K562 (cell line): Measurements from ENCODE around the gene SAP25. TPM values are rescaled to one million over a fixed set of nuclear protein-coding genes. Genes with fewer than 3 reads are reported as not detected.

Experiments
- ARHGAP35 ChIP-seq: fragments of 450-650 bp; IDR thresholded peaks from 2 replicates; pipeline ENCODE4 v1.6.1; 2018; ENCODE audit not compliant: partially characterized antibody
- ASH1L ChIP-seq: fragments of 450-650 bp; IDR thresholded peaks from 2 replicates; pipeline ENCODE4 v1.6.1; 2018; ENCODE audit warnings: borderline replicate concordance, mild to moderate bottlenecking, low read depth; ENCODE audit not compliant: partially characterized antibody
- CREM ChIP-seq: IDR thresholded peaks from 2 replicates; pipeline ENCODE4 v1.6.1; 2014; ENCODE audit warnings: antibody characterized with exemption, low read depth
- FOXJ2 ChIP-seq: fragments of 200-800 bp; sonication (Bioruptor generic); IDR thresholded peaks from 2 replicates; pipeline ENCODE4 v1.6.1; 2016; ENCODE audit warnings: missing genetic modification characterization, missing compliant biosample characterization
- LARP7 ChIP-seq: fragments of 450-650 bp; IDR thresholded peaks from 2 replicates; pipeline ENCODE4 v1.6.1; 2016
- LCOR ChIP-seq: sonication (generic); formaldehyde crosslinking; IDR thresholded peaks from 2 replicates; pipeline ENCODE4 v1.8.0; 2022; ENCODE audit warnings: mild to moderate bottlenecking, missing genetic modification reagents
- NR2F6 ChIP-seq: fragments of 450-650 bp; formaldehyde crosslinking; IDR thresholded peaks from 2 replicates; pipeline ENCODE4 v1.4.0; 2020; ENCODE audit warnings: mild to moderate bottlenecking
- POLR2AphosphoS5 ChIP-seq: IDR thresholded peaks from 2 replicates; pipeline ENCODE4 v1.6.1; 2011; ENCODE audit warnings: mild to moderate bottlenecking, low read depth, low read length, moderate library complexity; ENCODE audit not compliant: control insufficient read depth, insufficient read depth
- RB1 ChIP-seq: fragments of 450-650 bp; IDR thresholded peaks from 2 replicates; pipeline ENCODE4 v1.6.1; 2017; ENCODE audit warnings: low read depth, mild to moderate bottlenecking
- SAFB2 ChIP-seq: fragments of 200-400 bp; formaldehyde crosslinking; IDR thresholded peaks from 2 replicates; pipeline ENCODE4 v1.6.1; 2018; ENCODE audit warnings: borderline replicate concordance, low read length, low read depth, moderate library complexity; ENCODE audit not compliant: severe bottlenecking
- TAF1 ChIP-seq: IDR thresholded peaks from 2 replicates; pipeline ENCODE4 v1.6.1; 2011; ENCODE audit warnings: mild to moderate bottlenecking, low read length, moderate library complexity; ENCODE audit not compliant: insufficient read depth, control insufficient read depth, severe bottlenecking; ENCODE audit errors: extremely low read depth
- TAF9B ChIP-seq: fragments of 450-650 bp; IDR thresholded peaks from 2 replicates; pipeline ENCODE4 v1.6.1; 2018; ENCODE audit warnings: mild to moderate bottlenecking; ENCODE audit not compliant: partially characterized antibody
- TOE1 ChIP-seq, 2 experiments: fragments of 450-650 bp in 1 of 2; sonication (generic) in 1 of 2; formaldehyde crosslinking in 1 of 2; IDR thresholded peaks; 2 replicates each; pipeline versions ENCODE4 v1.7.1 to v1.8.0; 2016 to 2022; ENCODE audit warnings: borderline replicate concordance in 2 of 2, mild to moderate bottlenecking in 2 of 2, antibody characterized with exemption in 1 of 2, inconsistent platforms in 1 of 2, low read depth in 1 of 2, missing genetic modification reagents in 1 of 2, moderate library complexity in 1 of 2
- ZNF184 ChIP-seq: sonication (generic); formaldehyde crosslinking; IDR thresholded peaks from 2 replicates; pipeline ENCODE4 v1.5.0; 2020; ENCODE audit warnings: missing genetic modification reagents
- ZNF224 ChIP-seq: sonication (generic); formaldehyde crosslinking; IDR thresholded peaks from 2 replicates; pipeline ENCODE4 v1.8.0; 2022; ENCODE audit warnings: mild to moderate bottlenecking, missing genetic modification reagents
- ZNF431 ChIP-seq: sonication (generic); formaldehyde crosslinking; IDR thresholded peaks from 2 replicates; pipeline ENCODE4 v1.8.0; 2022; ENCODE audit warnings: mild to moderate bottlenecking, missing genetic modification reagents
- polyA plus RNA-seq, 8 experiments: library from polyadenylated mRNA; depleted of rRNA in 4 of 8; stranded (reverse) in 5 of 8; unstranded in 3 of 8; fragments of >200 nt; fragmentation: Nextera tagmentation in 2 of 8; fragmentation: Illumina TruSeq in 1 of 8; extraction: Ambion mirVana in 2 of 8; extraction: Trizol in 1 of 8; gene quantifications; 2 replicates each; pipeline versions ENCODE4 v1.2.1 to v1.2.3, GENCODE V29; 2011 to 2014; ENCODE audit warnings: inconsistent platforms in 1 of 8, missing spikeins in 1 of 8
- total RNA-seq, 7 experiments: library from RNA; depleted of rRNA in 6 of 7; stranded (reverse); fragments of >200 nt in 6 of 7; fragmentation: Illumina TruSeq in 2 of 7; extraction: Trizol in 2 of 7; gene quantifications; 2 replicates each; pipeline versions ENCODE4 v1.2.1 to v1.2.3, GENCODE V29; 2011 to 2021; ENCODE audit warnings: low replicate concordance in 1 of 7
- TF ChIP-seq, protein P1 (sequence below), 2 experiments: IDR thresholded peaks in 1 of 2; conservative IDR thresholded peaks in 1 of 2; 2 replicates each; pipeline ENCODE4 v1.6.1; 2016; ENCODE audit warnings: low read depth in 2 of 2, mild to moderate bottlenecking in 1 of 2, missing compliant biosample characterization in 1 of 2, missing genetic modification characterization in 1 of 2, moderate library complexity in 1 of 2
- TF ChIP-seq, protein P2 (sequence below): sonication (generic); formaldehyde crosslinking; IDR thresholded peaks from 2 replicates; pipeline ENCODE4 v1.8.0; 2022; ENCODE audit warnings: missing genetic modification reagents, mild to moderate bottlenecking, borderline replicate concordance
- TF ChIP-seq, protein P3 (sequence below): fragments of 250-450 bp; sonication (Bioruptor Pico); IDR thresholded peaks from 2 replicates; pipeline ENCODE4 v1.8.0; 2022; ENCODE audit warnings: inconsistent platforms, mild to moderate bottlenecking, moderate library complexity, borderline replicate concordance
- TF ChIP-seq, protein P4 (sequence below): sonication (generic); IDR thresholded peaks from 2 replicates; pipeline ENCODE4 v1.6.1; 2016

The SAP25 gene
- total and polyA plus RNA-seq, 9 of the 15 experiments (the other 6 are each of a cell fraction or from before 2014, with no cell fraction given) = 0.13 to 5.3 (median 0.78) TPM; not detected in 1

DNA sequence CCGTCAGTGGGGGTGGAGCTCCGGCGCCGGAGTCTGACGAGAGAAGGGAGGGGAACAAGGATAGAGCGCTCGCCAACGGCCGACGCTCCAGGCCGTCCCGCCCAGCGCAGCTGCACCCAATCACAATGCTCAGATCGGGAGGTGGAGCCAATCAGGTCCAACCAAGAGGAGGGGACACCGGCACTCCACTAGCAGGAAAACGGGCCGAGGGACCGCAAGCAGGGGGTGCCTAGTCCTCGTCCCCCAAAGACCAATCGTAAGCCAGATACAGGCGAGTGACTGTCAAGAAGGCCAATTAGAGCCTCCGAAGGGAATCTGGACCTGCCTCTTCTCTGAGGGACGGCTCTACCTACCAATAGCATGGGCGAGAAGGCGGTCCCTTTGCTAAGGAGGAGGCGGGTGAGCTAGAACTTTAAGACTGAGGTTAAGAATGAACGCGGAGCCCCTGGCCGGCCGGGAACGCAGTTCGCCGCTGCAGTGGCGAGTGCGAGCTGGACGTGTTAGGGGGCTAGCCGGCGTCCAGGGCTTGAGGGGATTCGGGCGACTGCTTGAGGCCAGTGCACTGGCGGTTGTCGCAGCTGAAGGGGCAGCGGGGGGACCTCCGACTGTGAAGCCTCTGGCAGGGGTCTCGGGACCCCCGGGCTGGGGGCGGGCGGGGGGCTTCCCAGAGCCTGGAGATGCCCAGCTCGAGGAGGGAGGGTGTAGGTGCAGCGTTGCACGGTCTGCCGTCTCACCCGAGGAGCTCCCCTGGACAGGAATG lies 12.7 kb upstream of the SAP25 start, which contains the start of gene FBXO24 (continued):
- peak; percentile 91 for TF ChIP-seq CREM
- TF ChIP-seq TOE1 (IDR thresholded peaks at IDR 0.05; ENCODE audit: borderline replicate concordance) = no peak
- no peak for TF ChIP-seq TOE1 (CRISPR knock-in tag; IDR thresholded peaks at IDR 0.05; ENCODE audit: borderline replicate concordance, low read depth)
- TF ChIP-seq ARHGAP35 = no peak
- TF ChIP-seq, protein P1, sequence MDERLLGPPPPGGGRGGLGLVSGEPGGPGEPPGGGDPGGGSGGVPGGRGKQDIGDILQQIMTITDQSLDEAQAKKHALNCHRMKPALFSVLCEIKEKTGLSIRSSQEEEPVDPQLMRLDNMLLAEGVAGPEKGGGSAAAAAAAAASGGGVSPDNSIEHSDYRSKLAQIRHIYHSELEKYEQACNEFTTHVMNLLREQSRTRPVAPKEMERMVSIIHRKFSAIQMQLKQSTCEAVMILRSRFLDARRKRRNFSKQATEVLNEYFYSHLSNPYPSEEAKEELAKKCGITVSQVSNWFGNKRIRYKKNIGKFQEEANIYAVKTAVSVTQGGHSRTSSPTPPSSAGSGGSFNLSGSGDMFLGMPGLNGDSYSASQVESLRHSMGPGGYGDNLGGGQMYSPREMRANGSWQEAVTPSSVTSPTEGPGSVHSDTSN (CRISPR knock-in tag; IDR thresholded peaks at IDR 0.05; ENCODE audit: low read depth) = peak; percentile 100
- TF ChIP-seq, protein P1 (tag; conservative IDR thresholded peaks at IDR 0.05; ENCODE audit: low read depth) = peak; percentile 100
- no peak for TF ChIP-seq ZNF184 (CRISPR knock-in tag)
- TF ChIP-seq RB1 = 0 out of 2 replicates have a peak, but pooled peaks have one; percentile 52
- no peak for TF ChIP-seq ZNF224
- no peak for TF ChIP-seq ZNF431 (CRISPR knock-in tag)
- no peak for TF ChIP-seq TAF9B
- no peak for TF ChIP-seq LCOR
- TF ChIP-seq SAFB2 = no peak
- TF ChIP-seq POLR2AphosphoS5 = peak; percentile 40; the same call in 1 of the 2 replicates
- TF ChIP-seq, protein P2, sequence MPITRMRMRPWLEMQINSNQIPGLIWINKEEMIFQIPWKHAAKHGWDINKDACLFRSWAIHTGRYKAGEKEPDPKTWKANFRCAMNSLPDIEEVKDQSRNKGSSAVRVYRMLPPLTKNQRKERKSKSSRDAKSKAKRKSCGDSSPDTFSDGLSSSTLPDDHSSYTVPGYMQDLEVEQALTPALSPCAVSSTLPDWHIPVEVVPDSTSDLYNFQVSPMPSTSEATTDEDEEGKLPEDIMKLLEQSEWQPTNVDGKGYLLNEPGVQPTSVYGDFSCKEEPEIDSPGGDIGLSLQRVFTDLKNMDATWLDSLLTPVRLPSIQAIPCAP (CRISPR knock-in tag) = no peak
- peak; percentile 100 for TF ChIP-seq ASH1L
- TF ChIP-seq NR2F6 = no peak
- TF ChIP-seq TAF1 = peak; percentile 71
- no peak for TF ChIP-seq LARP7
- TF ChIP-seq FOXJ2 (tag) = no peak
- TF ChIP-seq, protein P3, sequence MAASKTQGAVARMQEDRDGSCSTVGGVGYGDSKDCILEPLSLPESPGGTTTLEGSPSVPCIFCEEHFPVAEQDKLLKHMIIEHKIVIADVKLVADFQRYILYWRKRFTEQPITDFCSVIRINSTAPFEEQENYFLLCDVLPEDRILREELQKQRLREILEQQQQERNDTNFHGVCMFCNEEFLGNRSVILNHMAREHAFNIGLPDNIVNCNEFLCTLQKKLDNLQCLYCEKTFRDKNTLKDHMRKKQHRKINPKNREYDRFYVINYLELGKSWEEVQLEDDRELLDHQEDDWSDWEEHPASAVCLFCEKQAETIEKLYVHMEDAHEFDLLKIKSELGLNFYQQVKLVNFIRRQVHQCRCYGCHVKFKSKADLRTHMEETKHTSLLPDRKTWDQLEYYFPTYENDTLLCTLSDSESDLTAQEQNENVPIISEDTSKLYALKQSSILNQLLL (CRISPR knock-in tag) = no peak
- TF ChIP-seq, protein P4, sequence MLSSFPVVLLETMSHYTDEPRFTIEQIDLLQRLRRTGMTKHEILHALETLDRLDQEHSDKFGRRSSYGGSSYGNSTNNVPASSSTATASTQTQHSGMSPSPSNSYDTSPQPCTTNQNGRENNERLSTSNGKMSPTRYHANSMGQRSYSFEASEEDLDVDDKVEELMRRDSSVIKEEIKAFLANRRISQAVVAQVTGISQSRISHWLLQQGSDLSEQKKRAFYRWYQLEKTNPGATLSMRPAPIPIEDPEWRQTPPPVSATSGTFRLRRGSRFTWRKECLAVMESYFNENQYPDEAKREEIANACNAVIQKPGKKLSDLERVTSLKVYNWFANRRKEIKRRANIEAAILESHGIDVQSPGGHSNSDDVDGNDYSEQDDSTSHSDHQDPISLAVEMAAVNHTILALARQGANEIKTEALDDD = peak; percentile 77; the same call in 1 of the 2 replicates
